ENCODE measurements around the gene MAD1L1.

- TF ChIP-seq CTCF (conservative IDR thresholded peaks at IDR 0.05 in 1 of 2, IDR thresholded peaks at IDR 0.05 in 1 of 2; ENCODE audit: low read depth in 1 of 2, low read length in 2 of 2) (no peak), EZH2 (IDR thresholded peaks at IDR 0.05; ENCODE audit: low read length, missing control alignments) (no peak)
These were observed 32.7 kb downstream of the MAD1L1 start for GRCh38 chr7:2199956-2200583.

Data from fibroblast of lung (primary cell).